Skin epidermis (tissue), 12 donors: ENCODE results near the gene DDX52.
"Not testable (repeated sequence)": the region's sequence is repeated elsewhere in the genome, so short reads cannot be mapped to it uniquely, and the experiment has no call there.

Experiments
- H3K27ac ChIP-seq, 21 experiments: fragments of 200-600 bp; sonication (generic) in 11 of 21; one replicate each; pipeline ENCODE4 v1.5.0; 2020; ENCODE audit warnings: mild to moderate bottlenecking in 3 of 21, inconsistent platforms in 2 of 21, moderate library complexity in 2 of 21
- H3K4me3 ChIP-seq, 7 experiments: fragments of 200-600 bp; sonication (generic) in 2 of 7; one replicate each; pipeline ENCODE4 v1.5.0; 2020; ENCODE audit warnings: inconsistent platforms in 2 of 7, mild to moderate bottlenecking in 2 of 7, moderate library complexity in 1 of 7

DDX52 gene

DNA sequence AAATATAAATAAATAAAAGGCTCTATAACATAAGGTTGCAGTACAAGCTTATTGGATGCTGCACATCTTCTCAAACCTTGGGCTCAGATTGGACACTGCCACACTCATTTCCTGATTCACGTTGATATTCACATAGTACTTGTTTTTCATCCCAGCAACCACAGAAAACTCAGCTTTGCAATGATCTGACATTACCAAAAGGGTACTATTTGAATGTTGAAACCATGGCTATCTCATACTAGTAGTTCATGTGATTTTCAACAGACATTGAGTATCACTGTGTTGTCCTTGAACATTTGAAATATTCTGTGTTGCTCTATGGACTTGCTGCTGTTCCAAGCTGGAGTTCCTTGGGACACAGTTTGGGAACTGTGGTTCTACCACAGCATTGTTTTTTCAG lies 14.0 kb upstream of the DDX52 start:
- no peak overlapping the region for H3K4me3 ChIP-seq
- no peak overlapping the region for H3K27ac ChIP-seq

- Histone ChIP-seq H3K4me3 (no peak overlapping the region), H3K27ac (no peak overlapping the region)
Measured at GRCh38 chr17:37651849-37652248, 8.6 kb upstream of the DDX52 start.

DNA sequence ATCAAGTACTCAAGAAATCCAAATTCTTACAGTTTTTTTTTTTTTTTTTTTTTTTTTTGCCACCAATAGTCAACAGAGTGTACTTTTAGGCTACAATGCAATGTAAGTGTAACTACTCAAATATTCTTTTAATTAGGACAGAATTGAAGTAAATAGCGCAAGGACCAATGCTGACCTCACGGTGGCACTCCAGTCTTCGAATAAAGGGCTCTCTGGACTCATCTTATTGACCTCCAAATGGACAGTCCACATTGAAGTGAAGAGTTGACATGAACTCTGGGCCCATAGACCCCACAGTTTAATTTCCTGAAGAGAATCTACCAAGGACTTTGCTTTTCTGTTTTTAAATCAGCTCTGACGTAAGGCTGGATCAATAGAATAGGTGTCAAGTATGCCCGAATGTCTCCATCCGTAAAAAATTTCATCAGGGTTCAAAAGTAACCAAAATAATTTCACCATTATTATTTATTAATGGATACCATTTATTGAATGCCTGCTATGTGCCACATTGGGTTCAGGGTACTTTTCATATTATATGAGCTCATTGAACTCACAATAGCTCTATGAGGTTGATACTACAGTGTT lies 7.3 kb upstream of the DDX52 start:
- no peak overlapping the region for H3K27ac ChIP-seq

GRCh38 chr17:37648555-37648954 lies 5.3 kb upstream of the DDX52 start:
- peak overlapping the region in 3 of 21 experiments; percentile 45 to 73 (median 68) for H3K27ac ChIP-seq
- H3K4me3 ChIP-seq = no peak overlapping the region

More for the DNA sequence above, 7.3 kb upstream of the DDX52 start:
- no peak overlapping the region for H3K4me3 ChIP-seq

DNA sequence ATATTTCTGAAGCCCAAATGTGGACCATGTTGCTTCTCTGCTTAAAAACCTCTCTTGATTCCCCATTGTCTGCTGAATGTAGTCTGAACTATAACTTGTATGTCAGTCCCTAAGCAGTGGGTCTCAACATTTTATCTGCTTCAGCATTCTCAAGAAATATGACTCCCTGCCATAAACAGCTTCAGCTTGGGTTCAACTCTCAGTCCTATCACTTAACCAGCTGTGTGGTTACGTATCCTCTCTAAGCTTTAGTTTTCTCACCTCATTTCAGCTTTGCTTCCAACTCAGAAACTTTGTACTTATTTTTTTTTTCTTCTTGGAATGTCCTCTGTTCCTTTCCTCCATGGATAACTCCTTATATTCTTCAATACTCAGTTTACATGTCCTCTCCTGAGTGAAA lies 4.6 kb upstream of the DDX52 start:
- H3K27ac ChIP-seq = peak overlapping the region in 1 of 21 experiments; percentile 28

DNA sequence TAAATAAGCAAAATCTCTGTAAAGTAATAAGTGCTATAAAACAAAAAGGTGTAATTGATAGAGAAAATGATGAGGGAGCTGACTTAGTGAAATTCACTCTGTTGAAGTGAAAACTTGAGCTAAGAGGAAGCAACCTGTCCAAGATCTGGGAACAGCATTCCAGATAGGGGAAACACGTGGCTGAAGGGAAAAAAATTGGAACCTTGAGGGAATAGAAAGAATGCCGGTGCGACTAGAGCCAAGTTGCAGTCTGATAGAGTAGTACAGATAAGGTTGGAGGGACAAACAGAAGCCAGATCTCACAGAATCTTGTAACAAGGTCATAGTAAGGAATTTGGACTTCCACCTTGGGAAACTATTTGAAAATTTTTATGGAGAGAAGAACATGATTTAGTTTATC lies 623 bp upstream of the DDX52 start:
- Histone ChIP-seq H3K4me3 (peak overlapping the region in 4 of 7 experiments; percentile 61 to 78 (median 66)), H3K27ac (peak overlapping the region in 4 of 21 experiments; percentile 46 to 96 (median 90))

More for the DNA sequence above, 4.6 kb upstream of the DDX52 start:
- no peak overlapping the region for H3K4me3 ChIP-seq

GRCh38 chr17:37642681-37643080 lies 565 bp downstream of the DDX52 start:
- Histone ChIP-seq H3K27ac (peak overlapping the region; percentile 20 to 96 (median 86)), H3K4me3 (peak overlapping the region; percentile 39 to 78 (median 64))

GRCh38 chr17:37640015-37640414 lies 3.2 kb downstream of the DDX52 start:
- no peak overlapping the region for H3K4me3 ChIP-seq
- H3K27ac ChIP-seq = no peak overlapping the region

DNA sequence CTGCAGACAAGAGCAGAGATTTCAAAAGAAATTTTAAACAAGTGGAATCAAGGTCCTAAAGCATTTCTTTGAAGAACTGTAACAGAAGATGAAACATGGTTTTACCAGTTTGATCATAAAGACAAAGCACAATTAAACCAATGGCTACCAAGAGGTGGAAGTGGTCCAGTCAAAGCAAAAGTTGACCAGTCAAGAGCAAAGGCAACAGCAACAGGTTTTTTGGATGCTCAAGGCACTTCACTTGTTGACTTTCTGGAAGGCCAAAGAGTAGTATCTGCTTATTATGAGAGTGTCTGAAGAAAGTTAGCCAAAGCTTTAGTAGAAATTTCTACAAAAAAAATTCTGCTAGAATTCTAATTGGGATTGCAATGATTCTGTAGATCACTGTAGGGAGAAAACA lies 5.3 kb downstream of the DDX52 start:
- H3K4me3 ChIP-seq = no peak overlapping the region
- no peak overlapping the region for H3K27ac ChIP-seq

DNA sequence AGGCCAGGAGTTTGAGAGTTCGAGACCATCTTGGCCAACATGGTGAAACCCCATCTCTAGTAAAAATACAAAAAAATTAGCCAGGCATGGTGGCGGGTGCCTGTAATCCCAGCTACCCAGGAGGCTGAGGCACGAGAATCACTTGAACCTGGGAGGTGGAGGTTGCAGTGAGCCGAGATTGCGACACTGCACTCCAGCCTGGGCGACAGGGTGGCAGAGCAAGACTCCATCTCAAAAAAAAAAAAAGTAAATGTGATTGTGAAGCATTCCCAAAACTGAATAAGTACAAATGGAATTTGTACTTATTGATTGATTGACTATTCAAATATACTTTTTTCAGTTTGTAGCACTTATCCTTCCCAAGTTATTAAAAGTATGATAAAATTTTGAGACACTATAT lies 26.8 kb downstream of the DDX52 start:
- H3K4me3 ChIP-seq, H3K27ac ChIP-seq: not testable (repeated sequence)

GRCh38 chr17:37614823-37615222 lies 28.4 kb downstream of the DDX52 start:
- H3K4me3 ChIP-seq = no peak overlapping the region

DNA sequence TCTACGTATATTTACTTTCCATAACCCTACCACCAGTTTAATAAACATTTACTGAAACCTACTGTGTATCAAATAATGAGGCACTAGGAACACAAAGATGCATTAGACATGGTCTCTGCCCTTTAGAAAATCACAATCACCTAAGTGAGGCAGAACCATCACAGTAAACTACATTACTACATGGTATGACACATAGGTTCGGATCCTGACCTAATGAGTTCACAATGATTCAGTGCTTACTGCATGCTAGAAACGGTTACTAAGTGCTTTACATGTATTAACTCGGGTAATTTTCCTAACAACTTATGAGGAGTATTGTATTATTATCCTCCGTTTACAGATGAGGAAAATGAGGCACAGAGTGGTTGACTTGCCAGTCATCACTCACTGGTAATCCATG lies 28.9 kb downstream of the DDX52 start:
- Histone ChIP-seq H3K27ac (peak overlapping the region in 4 of 21 experiments; percentile 5 to 53 (median 26)), H3K4me3 (no peak overlapping the region)

More at GRCh38 chr17:37614823-37615222, 28.4 kb downstream of the DDX52 start:
- peak overlapping the region in 4 of 21 experiments; percentile 24 to 53 (median 26) for H3K27ac ChIP-seq

DNA sequence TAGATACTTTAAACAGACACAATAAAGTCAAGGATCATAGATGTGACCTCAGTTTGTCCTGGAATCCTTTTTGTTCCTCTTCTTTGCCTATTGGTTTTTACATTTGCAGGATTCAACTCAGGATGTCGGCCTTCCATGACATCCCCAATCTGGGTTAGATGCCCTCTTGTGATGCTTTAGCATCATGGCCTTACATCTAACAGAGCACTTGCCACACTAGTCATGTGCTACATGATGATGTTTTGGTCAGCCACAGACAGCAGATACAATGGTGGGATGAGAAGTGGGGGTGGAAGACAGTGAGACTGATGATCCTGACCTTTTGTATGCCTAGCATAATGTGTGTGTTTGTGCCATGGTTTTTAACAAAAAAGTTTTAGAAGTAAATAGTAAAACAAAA lies 32.3 kb downstream of the DDX52 start:
- no peak overlapping the region for H3K4me3 ChIP-seq
- H3K27ac ChIP-seq = peak overlapping the region in 4 of 21 experiments; percentile 16 to 94 (median 48)

DNA sequence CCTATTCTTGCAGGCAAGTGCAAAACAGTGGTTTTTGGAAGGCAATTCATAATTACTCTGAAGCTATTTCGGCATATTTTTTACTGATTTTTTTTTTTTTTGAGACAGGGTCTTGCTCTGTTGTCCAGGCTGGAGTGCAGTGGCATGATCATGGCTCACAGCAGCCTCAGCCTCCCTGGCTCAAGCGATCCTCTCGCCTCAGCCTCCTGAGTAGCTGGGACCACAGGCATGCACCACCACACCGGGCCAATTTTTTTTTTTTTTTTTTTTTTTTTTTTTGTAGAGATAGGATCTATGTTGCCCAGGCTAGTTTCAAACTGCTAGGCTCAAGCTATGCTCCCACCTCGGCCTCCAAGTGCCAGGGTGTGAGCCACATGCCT lies 33.2 kb downstream of the DDX52 start:
- Histone ChIP-seq H3K27ac (peak overlapping the region in 19 of 21 experiments; percentile 79 to 100 (median 95)), H3K4me3 (peak overlapping the region; percentile 91 to 99 (median 97))

GRCh38 chr17:37609170-37610040 lies 33.8 kb downstream of the DDX52 start, which contains the start of gene SYNRG:
TSS of gene SYNRG (minus strand) at chr17:37609418. CDS start at chr17:37609355, 63 bp downstream.
- Histone ChIP-seq H3K27ac (peak within 1 kb of the TSS; percentile 85 to 100 (median 95)), H3K4me3 (peak within 1 kb of the TSS; percentile 91 to 99 (median 97))

DNA sequence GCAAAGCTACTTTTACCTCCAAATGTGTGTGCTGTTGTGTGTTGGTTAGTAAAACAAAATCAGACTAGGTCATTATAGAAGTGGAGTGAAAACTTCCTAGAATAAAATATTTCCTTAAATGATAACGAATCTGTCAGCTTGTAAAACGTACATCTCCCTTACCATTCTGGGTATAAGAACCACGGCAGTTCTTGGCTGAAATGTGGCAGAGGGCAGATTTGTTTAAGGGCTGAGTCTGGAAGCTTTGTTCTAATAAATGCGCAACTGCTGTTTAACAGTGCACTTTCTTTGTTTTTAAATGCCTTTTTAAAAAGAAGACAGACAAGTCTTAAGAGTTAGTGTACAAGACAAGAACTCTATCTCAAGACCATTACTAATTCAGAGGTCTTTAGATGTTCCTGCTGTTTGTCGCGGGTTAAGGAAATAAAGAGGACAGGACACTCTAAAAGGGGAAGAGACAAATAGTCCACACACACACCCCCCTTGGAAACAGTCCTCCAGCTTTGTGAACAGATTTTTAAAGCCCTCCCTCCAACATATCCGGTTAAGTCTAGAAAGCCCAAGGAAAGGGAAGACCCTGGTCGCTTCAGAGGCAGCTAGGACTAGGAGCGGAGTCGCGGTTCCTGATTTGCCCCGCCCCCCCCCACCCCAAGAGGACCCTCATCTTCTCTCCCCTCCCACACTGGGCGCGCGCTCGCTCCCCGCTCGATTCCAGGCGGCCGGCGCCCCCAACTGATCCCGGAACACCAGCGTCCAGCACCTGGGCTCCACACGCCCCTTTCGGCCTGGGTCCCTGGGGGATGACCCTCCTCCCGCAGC lies 34.7 kb downstream of the DDX52 start:
- Histone ChIP-seq H3K27ac (peak overlapping the region; percentile 85 to 100 (median 95)), H3K4me3 (peak overlapping the region; percentile 91 to 99 (median 97))

DNA sequence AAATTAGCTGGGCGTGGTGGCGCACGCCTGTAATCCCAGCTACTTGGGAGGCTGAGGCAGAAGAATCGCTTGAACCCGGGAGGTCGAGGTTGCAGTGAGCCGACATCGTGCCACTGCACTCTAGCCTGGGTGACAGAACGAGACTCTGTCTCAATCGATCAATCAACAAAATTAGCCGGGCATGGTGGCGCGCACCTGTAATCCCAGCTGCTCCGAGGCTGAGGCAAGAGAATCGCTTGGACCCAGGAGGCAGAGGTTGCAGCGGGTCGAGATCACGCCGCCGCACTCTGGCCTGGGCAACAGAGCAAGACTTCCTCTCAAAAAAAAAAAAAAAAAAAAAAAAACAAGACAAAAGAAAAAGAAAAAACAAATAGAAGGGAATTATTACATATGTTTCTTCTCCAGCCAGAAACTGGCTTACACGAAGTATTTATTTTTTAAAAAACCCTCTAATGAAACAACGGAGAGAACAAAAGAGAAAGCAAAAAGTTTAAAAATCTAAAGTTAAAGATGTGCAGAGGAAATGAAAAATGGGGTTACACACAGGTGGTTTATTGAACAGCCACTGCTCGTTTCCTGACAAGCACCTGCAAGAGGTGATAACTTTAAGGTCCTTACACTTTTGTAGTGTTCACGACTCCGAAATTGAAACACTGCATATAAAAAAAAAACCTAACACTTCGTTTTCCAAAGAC lies 35.5 kb downstream of the DDX52 start:
- peak overlapping the region in 5 of 7 experiments; percentile 91 to 99 (median 97) for H3K4me3 ChIP-seq

GRCh38 chr17:37605813-37606505 lies 37.3 kb downstream of the DDX52 start:
- peak overlapping the region in 9 of 21 experiments; percentile 4 to 99 (median 52) for H3K27ac ChIP-seq
- no peak overlapping the region for H3K4me3 ChIP-seq

More for the DNA sequence above, 35.5 kb downstream of the DDX52 start:
- peak overlapping the region in 18 of 21 experiments; percentile 73 to 100 (median 96) for H3K27ac ChIP-seq
